Measurements from ENCODE around the gene ZNF83. TPM values are rescaled to one million over a fixed set of nuclear protein-coding genes. Genes with fewer than 3 reads are reported as not detected.

ZNF83 gene
- total RNA-seq, 1 experiment from 2014 or later, result 31.9 TPM

DNA sequence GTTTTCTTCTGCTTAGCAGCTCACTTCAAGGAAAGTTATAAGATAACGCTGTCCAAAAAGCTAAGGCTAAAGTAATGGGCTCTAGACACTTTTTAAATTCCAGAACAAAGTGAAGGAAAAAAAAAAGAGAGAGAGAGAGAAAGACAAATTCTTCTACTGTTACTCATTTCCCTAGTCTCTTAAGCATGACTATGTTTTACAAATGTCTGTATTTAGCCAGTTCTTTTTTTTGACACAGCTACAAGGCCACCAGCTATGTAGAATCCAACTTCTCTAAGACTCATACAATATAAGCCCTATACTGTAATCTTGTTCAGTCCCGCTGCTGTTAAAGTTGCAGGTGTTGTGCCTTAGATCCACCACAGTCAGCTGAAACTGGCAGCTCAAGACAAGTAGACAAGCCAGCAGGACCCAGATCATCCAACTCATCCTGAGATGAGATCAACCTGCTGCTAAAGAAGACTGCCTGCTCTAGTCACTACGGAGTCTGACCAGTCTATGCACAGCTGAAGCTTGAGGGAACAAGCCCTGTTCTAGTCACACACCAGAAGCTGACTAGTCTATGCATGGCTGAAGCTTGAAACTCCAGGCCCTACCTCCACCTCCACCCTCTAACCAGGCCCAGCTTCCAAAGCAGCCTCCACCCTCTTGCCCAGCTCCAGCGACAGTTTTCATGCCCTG, 10.3 kb upstream of the ZNF83 start:
- no peak for ATAC-seq

DNA sequence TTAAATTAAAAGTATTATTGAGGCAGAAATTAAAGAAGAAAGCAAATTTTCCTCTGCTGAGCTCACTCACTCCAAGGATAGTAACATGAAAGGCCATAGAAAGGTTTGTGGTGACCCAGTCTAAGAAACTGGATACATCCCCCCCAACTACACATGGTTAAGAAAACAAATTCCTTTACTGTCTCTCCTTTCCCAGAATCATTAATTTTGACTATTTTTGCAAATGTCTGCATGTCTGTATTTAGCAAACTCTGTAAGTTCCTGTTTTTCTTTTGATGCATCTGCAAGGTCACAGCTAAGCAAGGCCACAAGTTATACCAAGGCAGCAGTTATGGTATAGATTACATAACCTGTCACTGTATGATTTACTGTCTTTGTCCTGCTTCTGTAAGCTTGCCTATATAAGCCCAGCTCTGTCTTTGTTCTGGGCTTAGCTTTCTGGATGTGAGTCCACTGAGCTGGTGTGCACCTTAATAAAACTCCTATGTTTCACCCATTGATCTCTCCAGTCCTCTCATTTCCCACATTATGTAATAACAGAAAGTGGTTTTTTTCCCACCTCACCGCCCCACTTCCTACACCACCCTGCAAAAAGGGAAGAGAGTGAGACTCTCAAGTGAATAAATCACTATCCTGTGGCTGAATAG, 8.5 kb upstream of the ZNF83 start:
- H3K4me1 ChIP-seq (ENCODE audit: control insufficient read depth, insufficient read depth, low read length), result no peaks in the 10 kb centered on the region
- intact Hi-C loops (cut with micrococcal nuclease; ENCODE audit: unreplicated experiment) (no loop called here), in situ Hi-C loops (cut with HindIII; ENCODE audit: low pct_unique_long_range_greater_than_20kb, low sequenced_read_pairs) (no loop called here)
- DNase-seq (ENCODE audit: low read depth, low spot score) (no peak), ATAC-seq (no peak)
- ChIA-PET POLR2A (no interaction called here), CTCF (no interaction called here)
- H3K9me3 ChIP-seq (ENCODE audit: control insufficient read depth, insufficient read depth, low read depth, low read length), result no peaks in the 10 kb centered on the region
- no peaks in the 10 kb centered on the region for H3K36me3 ChIP-seq (ENCODE audit: control insufficient read depth, insufficient read depth, low read length)
- TF ChIP-seq POLR2AphosphoS5 (IDR thresholded peaks at IDR 0.05; ENCODE audit: low read depth, low read length), result no peak
- no peak for TF ChIP-seq CTCF (IDR thresholded peaks at IDR 0.05)
- no peak for TF ChIP-seq TCF7L2 (IDR thresholded peaks at IDR 0.05; ENCODE audit: low read depth, low read length)
- TF ChIP-seq REST (IDR thresholded peaks at IDR 0.05; ENCODE audit: insufficient read depth in 1 of 2, low read depth in 2 of 2, low read length in 1 of 2), result no peak
- TF ChIP-seq SIN3A (IDR thresholded peaks at IDR 0.05; ENCODE audit: borderline replicate concordance, insufficient read depth, low read depth, low read length), result no peak
- H3K27ac ChIP-seq (ENCODE audit: low read length), result no peak overlapping the region
- BruUV-seq (replicated peaks), result no TSS peak
- H3K4me3 ChIP-seq (ENCODE audit: low read depth in 2 of 2, low read length in 2 of 2), result no peak overlapping the region
- no peaks in the 10 kb centered on the region for H3K27me3 ChIP-seq (ENCODE audit: control insufficient read depth, insufficient read depth, low read length)

More for the DNA sequence above, 10.3 kb upstream of the ZNF83 start:
- no peaks in the 10 kb centered on the region for H3K27me3 ChIP-seq (ENCODE audit: control insufficient read depth, insufficient read depth, low read length)
- no peak overlapping the region for H3K4me3 ChIP-seq (ENCODE audit: low read depth in 2 of 2, low read length in 2 of 2)
- POLR2A ChIA-PET, result no interaction called here
- TSS peak; percentile 54 for BruUV-seq (replicated peaks)
- H3K4me1 ChIP-seq (ENCODE audit: control insufficient read depth, insufficient read depth, low read length), result no peaks in the 10 kb centered on the region
- CTCF ChIA-PET, result no interaction called here
- TF ChIP-seq CTCF (IDR thresholded peaks at IDR 0.05) (no peak), SIN3A (IDR thresholded peaks at IDR 0.05; ENCODE audit: borderline replicate concordance, insufficient read depth, low read depth, low read length) (no peak), REST (IDR thresholded peaks at IDR 0.05; ENCODE audit: insufficient read depth in 1 of 2, low read depth in 2 of 2, low read length in 1 of 2) (no peak), POLR2AphosphoS5 (IDR thresholded peaks at IDR 0.05; ENCODE audit: low read depth, low read length) (no peak), TCF7L2 (IDR thresholded peaks at IDR 0.05; ENCODE audit: low read depth, low read length) (no peak)
- H3K27ac ChIP-seq (ENCODE audit: low read length), result no peak overlapping the region
- no peak for DNase-seq (ENCODE audit: low read depth, low spot score)
- intact Hi-C loops (cut with micrococcal nuclease; ENCODE audit: unreplicated experiment) (no loop called here), in situ Hi-C loops (cut with HindIII; ENCODE audit: low pct_unique_long_range_greater_than_20kb, low sequenced_read_pairs) (no loop called here)
- peaks cover 2% of the 10 kb centered on the region; the same call in 1 of the 2 replicates for H3K36me3 ChIP-seq (ENCODE audit: control insufficient read depth, insufficient read depth, low read length)
- no peaks in the 10 kb centered on the region for H3K9me3 ChIP-seq (ENCODE audit: control insufficient read depth, insufficient read depth, low read depth, low read length)
